ENCODE measurements around the gene AKR1B1.

The AKR1B1 gene

GRCh38 chr7:134468475-134468874 lies 9.6 kb upstream of the AKR1B1 start:
- no peak for DNase-seq

GRCh38 chr7:134468054-134468453 lies 9.2 kb upstream of the AKR1B1 start:
- DNase-seq: no peak

- no peak for DNase-seq
Measured at GRCh38 chr7:134465491-134465890, 6.6 kb upstream of the AKR1B1 start.

GRCh38 chr7:134464496-134464895 lies 5.6 kb upstream of the AKR1B1 start:
- no peak for DNase-seq

- DNase-seq: no peak
Measured at GRCh38 chr7:134463751-134464150, 4.9 kb upstream of the AKR1B1 start.

GRCh38 chr7:134462337-134462925 lies 3.5 kb upstream of the AKR1B1 start:
- no peak for DNase-seq

GRCh38 chr7:134461916-134462315 lies 3.0 kb upstream of the AKR1B1 start:
- no peak for DNase-seq

GRCh38 chr7:134459981-134460380 lies 1.1 kb upstream of the AKR1B1 start:
- DNase-seq: no peak

GRCh38 chr7:134458341-134458805 lies 527 bp downstream of the AKR1B1 start:
- peak; percentile 55 for DNase-seq

- DNase-seq: no peak
Measured at GRCh38 chr7:134457210-134457609, 1.7 kb downstream of the AKR1B1 start.

- DNase-seq: no peak
Measured at GRCh38 chr7:134454277-134454676, 4.6 kb downstream of the AKR1B1 start.

GRCh38 chr7:134453518-134453917 lies 5.4 kb downstream of the AKR1B1 start:
- DNase-seq: no peak

GRCh38 chr7:134452991-134453473 lies 5.9 kb downstream of the AKR1B1 start:
- no peak for DNase-seq

- no peak for DNase-seq
Measured at GRCh38 chr7:134452419-134452838, 6.5 kb downstream of the AKR1B1 start.

GRCh38 chr7:134451656-134452055 lies 7.2 kb downstream of the AKR1B1 start:
- no peak for DNase-seq

GRCh38 chr7:134450294-134451000 lies 8.5 kb downstream of the AKR1B1 start:
- DNase-seq: no peak

GRCh38 chr7:134449680-134450079 lies 9.2 kb downstream of the AKR1B1 start:
- no peak for DNase-seq

GRCh38 chr7:134448356-134449229 lies 10.3 kb downstream of the AKR1B1 start:
- no peak for DNase-seq

GRCh38 chr7:134447383-134447782 lies 11.5 kb downstream of the AKR1B1 start:
- DNase-seq: no peak

GRCh38 chr7:134446923-134447322 lies 12.0 kb downstream of the AKR1B1 start:
- no peak for DNase-seq

- DNase-seq: no peak
Measured at GRCh38 chr7:134446446-134446845, 12.5 kb downstream of the AKR1B1 start.

GRCh38 chr7:134444961-134445315 lies 14.0 kb downstream of the AKR1B1 start:
- no peak for DNase-seq

GRCh38 chr7:134444198-134444960 lies 14.5 kb downstream of the AKR1B1 start:
- no peak for DNase-seq

All from activated CD4-positive, CD25-positive, alpha-beta regulatory T cell treated with anti-CD3 and anti-CD28 coated beads, Interleukin-2, amount 50 U/mL, for 72 hours (primary cell).